Measurements from ENCODE around the gene RASGRF2.

GRCh38 chr5:81014348-81014747, 54.2 kb downstream of the RASGRF2 start:
- TF ChIP-seq POLR2A (IDR thresholded peaks at IDR 0.05; ENCODE audit: extremely low read depth, insufficient read length) (no peak), MYC (IDR thresholded peaks at IDR 0.05; ENCODE audit: low read depth, low read length) (no peak)
- TF ChIP-seq, protein P1, sequence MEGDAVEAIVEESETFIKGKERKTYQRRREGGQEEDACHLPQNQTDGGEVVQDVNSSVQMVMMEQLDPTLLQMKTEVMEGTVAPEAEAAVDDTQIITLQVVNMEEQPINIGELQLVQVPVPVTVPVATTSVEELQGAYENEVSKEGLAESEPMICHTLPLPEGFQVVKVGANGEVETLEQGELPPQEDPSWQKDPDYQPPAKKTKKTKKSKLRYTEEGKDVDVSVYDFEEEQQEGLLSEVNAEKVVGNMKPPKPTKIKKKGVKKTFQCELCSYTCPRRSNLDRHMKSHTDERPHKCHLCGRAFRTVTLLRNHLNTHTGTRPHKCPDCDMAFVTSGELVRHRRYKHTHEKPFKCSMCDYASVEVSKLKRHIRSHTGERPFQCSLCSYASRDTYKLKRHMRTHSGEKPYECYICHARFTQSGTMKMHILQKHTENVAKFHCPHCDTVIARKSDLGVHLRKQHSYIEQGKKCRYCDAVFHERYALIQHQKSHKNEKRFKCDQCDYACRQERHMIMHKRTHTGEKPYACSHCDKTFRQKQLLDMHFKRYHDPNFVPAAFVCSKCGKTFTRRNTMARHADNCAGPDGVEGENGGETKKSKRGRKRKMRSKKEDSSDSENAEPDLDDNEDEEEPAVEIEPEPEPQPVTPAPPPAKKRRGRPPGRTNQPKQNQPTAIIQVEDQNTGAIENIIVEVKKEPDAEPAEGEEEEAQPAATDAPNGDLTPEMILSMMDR (IDR thresholded peaks at IDR 0.05; ENCODE audit: low read depth, low read length) = no peak
